Skin epidermis (tissue), 12 donors: ENCODE measurements around the gene PITX3.
A peak's percentile ranks its signal among the peaks of the same experiment; 100 is the strongest.

Experiments
- H3K27ac ChIP-seq, 21 experiments: fragments of 200-600 bp; sonication (generic) in 11 of 21; one replicate each; pipeline ENCODE4 v1.5.0; 2020; ENCODE audit warnings: mild to moderate bottlenecking in 3 of 21, inconsistent platforms in 2 of 21, moderate library complexity in 2 of 21
- H3K4me3 ChIP-seq, 7 experiments: fragments of 200-600 bp; sonication (generic) in 2 of 7; one replicate each; pipeline ENCODE4 v1.5.0; 2020; ENCODE audit warnings: inconsistent platforms in 2 of 7, mild to moderate bottlenecking in 2 of 7, moderate library complexity in 1 of 7

The PITX3 gene

GRCh38 chr10:102241444-102242117, at the start of gene PITX3:
PITX3 (minus strand) TSS chr10:102241512; CDS start chr10:102232080, 9,432 bp downstream.
- H3K27ac ChIP-seq: peak within 1 kb of the TSS in 2 of 21 experiments; percentile 43 to 65

GRCh38 chr10:102289840-102290239, 48.5 kb upstream of the PITX3 start:
- no peak overlapping the region for H3K27ac ChIP-seq
- H3K4me3 ChIP-seq: no peak overlapping the region

More at GRCh38 chr10:102241444-102242117, at the start of gene PITX3:
- H3K4me3 ChIP-seq: peak within 1 kb of the TSS; percentile 26 to 54 (median 45)

GRCh38 chr10:102289356-102289755, 48.0 kb upstream of the PITX3 start:
- H3K4me3 ChIP-seq: no peak overlapping the region
- no peak overlapping the region for H3K27ac ChIP-seq

- Histone ChIP-seq H3K27ac (no peak overlapping the region), H3K4me3 (no peak overlapping the region)
Observed at GRCh38 chr10:102287991-102288390, 46.7 kb upstream of the PITX3 start.

GRCh38 chr10:102287538-102287937, 46.2 kb upstream of the PITX3 start:
- Histone ChIP-seq H3K4me3 (no peak overlapping the region), H3K27ac (no peak overlapping the region)

- Histone ChIP-seq H3K4me3 (no peak overlapping the region), H3K27ac (no peak overlapping the region)
Observed at GRCh38 chr10:102286216-102286615, 44.9 kb upstream of the PITX3 start.

- Histone ChIP-seq H3K27ac (peak overlapping the region in 6 of 21 experiments; percentile 7 to 69 (median 20)), H3K4me3 (no peak overlapping the region)
Observed at GRCh38 chr10:102285133-102285532, 43.8 kb upstream of the PITX3 start.

- no peak overlapping the region for H3K4me3 ChIP-seq
- H3K27ac ChIP-seq: peak overlapping the region in 8 of 21 experiments; percentile 0 to 70 (median 60)
Observed at GRCh38 chr10:102284531-102284930, 43.2 kb upstream of the PITX3 start.

- Histone ChIP-seq H3K27ac (peak overlapping the region in 11 of 21 experiments; percentile 0 to 70 (median 57)), H3K4me3 (no peak overlapping the region)
Observed at GRCh38 chr10:102283890-102284289, 42.6 kb upstream of the PITX3 start.

GRCh38 chr10:102283488-102283887, 42.2 kb upstream of the PITX3 start:
- H3K27ac ChIP-seq: peak overlapping the region in 17 of 21 experiments; percentile 0 to 70 (median 42)

GRCh38 chr10:102281102-102281487, 39.8 kb upstream of the PITX3 start:
- H3K4me3 ChIP-seq: no peak overlapping the region
- peak overlapping the region in 6 of 21 experiments; percentile 0 to 70 (median 27) for H3K27ac ChIP-seq

More at GRCh38 chr10:102283488-102283887, 42.2 kb upstream of the PITX3 start:
- H3K4me3 ChIP-seq: no peak overlapping the region

GRCh38 chr10:102280397-102281101, 39.2 kb upstream of the PITX3 start:
- H3K27ac ChIP-seq: peak overlapping the region in 7 of 21 experiments; percentile 0 to 70 (median 26)
- no peak overlapping the region for H3K4me3 ChIP-seq

- no peak overlapping the region for H3K4me3 ChIP-seq
- no peak overlapping the region for H3K27ac ChIP-seq
Observed at GRCh38 chr10:102279104-102279503, 37.8 kb upstream of the PITX3 start.

GRCh38 chr10:102275343-102275742, 34.0 kb upstream of the PITX3 start:
- H3K27ac ChIP-seq: no peak overlapping the region

GRCh38 chr10:102274062-102274461, 32.8 kb upstream of the PITX3 start:
- Histone ChIP-seq H3K4me3 (no peak overlapping the region), H3K27ac (no peak overlapping the region)

More at GRCh38 chr10:102275343-102275742, 34.0 kb upstream of the PITX3 start:
- no peak overlapping the region for H3K4me3 ChIP-seq

GRCh38 chr10:102269017-102269416, 27.7 kb upstream of the PITX3 start:
- H3K4me3 ChIP-seq: no peak overlapping the region
- peak overlapping the region in 3 of 21 experiments; percentile 5 to 47 (median 7) for H3K27ac ChIP-seq

GRCh38 chr10:102268375-102268888, 27.1 kb upstream of the PITX3 start:
- Histone ChIP-seq H3K4me3 (no peak overlapping the region), H3K27ac (peak overlapping the region in 5 of 21 experiments; percentile 5 to 54 (median 32))

GRCh38 chr10:102267748-102268147, 26.4 kb upstream of the PITX3 start:
- Histone ChIP-seq H3K27ac (peak overlapping the region in 3 of 21 experiments; percentile 7 to 54 (median 15)), H3K4me3 (no peak overlapping the region)

- no peak overlapping the region for H3K4me3 ChIP-seq
- no peak overlapping the region for H3K27ac ChIP-seq
Observed at GRCh38 chr10:102266670-102267069, 25.4 kb upstream of the PITX3 start.

- Histone ChIP-seq H3K27ac (no peak overlapping the region), H3K4me3 (no peak overlapping the region)
Observed at GRCh38 chr10:102264371-102264770, 23.1 kb upstream of the PITX3 start.
